Testis (tissue), 2 donors: ENCODE data around the gene TPSD1.

Source experiments
- POLR2A ChIP-seq: fragments of 450-650 bp; IDR thresholded peaks from one replicate; pipeline ENCODE4 v1.6.1; 2017; ENCODE audit warnings: antibody characterized with exemption, mild to moderate bottlenecking, moderate library complexity
- TF ChIP-seq, protein P1 (sequence below), 3 experiments: fragments of 450-650 bp in 2 of 3; fragments of 200-600 bp in 1 of 3; sonication (generic) in 1 of 3; IDR thresholded peaks; one replicate each; pipeline ENCODE4 v1.5.1; 2016 to 2019; ENCODE audit warnings: antibody characterized with exemption in 3 of 3, mild to moderate bottlenecking in 2 of 3, moderate library complexity in 1 of 3

DNA sequence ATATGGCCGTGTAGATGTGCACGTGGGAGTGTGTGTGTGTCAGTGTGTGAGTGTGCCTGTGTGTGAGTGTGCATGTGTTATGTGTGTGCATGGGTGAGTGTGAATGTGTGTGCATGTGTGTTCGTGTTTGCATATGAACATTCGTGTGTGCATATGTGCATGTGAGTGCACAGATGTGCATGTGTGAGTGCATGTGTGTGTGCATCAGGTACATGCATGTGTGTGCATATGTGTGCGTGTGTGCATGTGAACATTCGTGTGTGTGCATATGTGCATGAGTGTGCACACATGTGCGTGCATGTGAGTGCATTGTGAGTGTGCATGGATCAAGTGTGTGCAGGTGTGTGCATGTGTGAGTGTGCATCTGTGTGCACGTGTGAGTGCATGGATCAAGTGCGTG lies 17.9 kb upstream of the TPSD1 start:
- TF ChIP-seq, protein P1, sequence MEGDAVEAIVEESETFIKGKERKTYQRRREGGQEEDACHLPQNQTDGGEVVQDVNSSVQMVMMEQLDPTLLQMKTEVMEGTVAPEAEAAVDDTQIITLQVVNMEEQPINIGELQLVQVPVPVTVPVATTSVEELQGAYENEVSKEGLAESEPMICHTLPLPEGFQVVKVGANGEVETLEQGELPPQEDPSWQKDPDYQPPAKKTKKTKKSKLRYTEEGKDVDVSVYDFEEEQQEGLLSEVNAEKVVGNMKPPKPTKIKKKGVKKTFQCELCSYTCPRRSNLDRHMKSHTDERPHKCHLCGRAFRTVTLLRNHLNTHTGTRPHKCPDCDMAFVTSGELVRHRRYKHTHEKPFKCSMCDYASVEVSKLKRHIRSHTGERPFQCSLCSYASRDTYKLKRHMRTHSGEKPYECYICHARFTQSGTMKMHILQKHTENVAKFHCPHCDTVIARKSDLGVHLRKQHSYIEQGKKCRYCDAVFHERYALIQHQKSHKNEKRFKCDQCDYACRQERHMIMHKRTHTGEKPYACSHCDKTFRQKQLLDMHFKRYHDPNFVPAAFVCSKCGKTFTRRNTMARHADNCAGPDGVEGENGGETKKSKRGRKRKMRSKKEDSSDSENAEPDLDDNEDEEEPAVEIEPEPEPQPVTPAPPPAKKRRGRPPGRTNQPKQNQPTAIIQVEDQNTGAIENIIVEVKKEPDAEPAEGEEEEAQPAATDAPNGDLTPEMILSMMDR (IDR thresholded peaks at IDR 0.05), result no peak
- no peak for TF ChIP-seq POLR2A
